HG03108 (cell line): ENCODE measurements around the gene HIVEP3.

ENCODE experiments used
- ATAC-seq: cut with Tn5 transposase; IDR thresholded peaks from one replicate; pipeline ENCODE4 v1.9.1; 2021; ENCODE audit warnings: moderate library complexity; ENCODE audit not compliant: unreplicated experiment

HIVEP3 gene

DNA sequence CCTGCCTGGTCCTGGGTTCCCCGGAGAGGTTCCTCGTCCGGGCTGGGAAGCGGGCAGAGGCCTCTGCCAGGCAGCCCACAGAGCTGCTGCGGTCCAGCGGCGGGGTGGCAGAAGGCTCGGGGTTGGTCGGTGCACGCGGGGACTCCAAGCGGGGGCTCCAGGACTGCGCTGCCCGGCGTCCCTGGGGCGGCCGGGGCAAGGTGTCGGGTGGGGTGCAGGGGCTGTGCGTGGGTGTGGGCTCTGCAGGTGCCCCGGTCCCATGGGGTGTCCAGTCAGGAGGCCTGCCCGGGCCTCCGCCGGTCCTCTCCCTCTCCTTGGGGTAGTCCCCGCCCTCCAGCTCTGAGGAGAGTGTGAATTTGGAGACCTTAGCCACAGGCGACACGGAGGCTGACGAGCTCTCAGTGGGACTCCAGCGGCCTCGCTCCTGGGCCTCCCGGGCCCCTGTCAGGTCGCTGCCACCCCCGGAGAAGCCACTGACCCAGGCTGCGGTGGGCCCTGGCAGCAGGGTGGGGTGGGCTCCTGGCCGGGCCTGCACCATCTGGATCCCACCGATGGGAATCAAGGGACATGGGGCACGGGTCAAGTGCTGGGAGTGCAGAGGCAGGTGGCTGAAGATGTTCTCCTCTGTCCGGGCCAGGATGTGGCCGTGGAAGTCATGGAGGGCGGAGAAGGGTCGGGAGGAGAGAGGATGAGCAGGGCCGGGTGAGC lies 408.0 kb downstream of the HIVEP3 start:
- ATAC-seq = no peak

DNA sequence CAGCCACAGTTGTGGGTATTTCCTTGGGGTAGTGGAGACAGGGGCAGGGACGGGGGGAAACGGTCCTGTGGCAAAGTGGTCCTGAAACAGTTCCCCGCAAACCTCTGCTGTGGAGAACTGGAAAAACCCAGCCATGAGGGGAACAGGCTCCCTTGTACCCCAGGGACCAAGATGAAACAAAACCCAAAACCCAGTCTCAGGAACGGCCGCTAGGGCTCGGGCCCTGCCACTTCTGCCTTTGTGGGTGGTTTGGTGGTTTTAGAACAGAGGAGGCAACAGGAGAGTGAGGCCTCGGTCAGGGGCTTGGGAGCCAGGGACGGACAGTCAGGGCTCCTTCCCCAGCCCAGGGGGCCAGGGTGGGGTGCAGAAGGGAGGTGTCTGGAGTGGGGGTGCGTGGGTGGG lies 409.5 kb downstream of the HIVEP3 start:
- ATAC-seq = peak; percentile 49

DNA sequence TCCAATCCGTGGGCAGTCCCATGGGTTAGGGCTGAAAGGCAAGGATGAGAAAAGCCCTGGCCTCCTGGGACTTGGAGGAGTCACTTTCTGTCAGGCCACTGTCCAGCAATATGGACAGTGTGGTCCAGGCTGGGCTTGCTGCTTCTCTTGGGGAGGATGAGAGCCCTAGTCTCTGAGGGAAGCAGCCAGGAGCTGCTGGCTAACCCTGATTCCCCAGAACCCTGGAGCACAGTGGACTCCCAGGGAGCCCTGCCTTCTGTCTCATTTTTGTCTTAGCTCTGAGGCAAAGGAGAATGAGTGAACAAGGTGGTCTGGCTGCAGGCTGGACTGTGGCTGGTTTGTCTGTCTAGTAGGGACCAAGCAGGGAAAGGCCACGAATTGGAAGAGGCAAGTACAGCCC lies 410.4 kb downstream of the HIVEP3 start:
- no peak for ATAC-seq

- no peak for ATAC-seq
Measured at GRCh38 chr1:41507836-41508235, 410.9 kb downstream of the HIVEP3 start.

GRCh38 chr1:41507110-41507720 lies 411.5 kb downstream of the HIVEP3 start:
- ATAC-seq = no peak

DNA sequence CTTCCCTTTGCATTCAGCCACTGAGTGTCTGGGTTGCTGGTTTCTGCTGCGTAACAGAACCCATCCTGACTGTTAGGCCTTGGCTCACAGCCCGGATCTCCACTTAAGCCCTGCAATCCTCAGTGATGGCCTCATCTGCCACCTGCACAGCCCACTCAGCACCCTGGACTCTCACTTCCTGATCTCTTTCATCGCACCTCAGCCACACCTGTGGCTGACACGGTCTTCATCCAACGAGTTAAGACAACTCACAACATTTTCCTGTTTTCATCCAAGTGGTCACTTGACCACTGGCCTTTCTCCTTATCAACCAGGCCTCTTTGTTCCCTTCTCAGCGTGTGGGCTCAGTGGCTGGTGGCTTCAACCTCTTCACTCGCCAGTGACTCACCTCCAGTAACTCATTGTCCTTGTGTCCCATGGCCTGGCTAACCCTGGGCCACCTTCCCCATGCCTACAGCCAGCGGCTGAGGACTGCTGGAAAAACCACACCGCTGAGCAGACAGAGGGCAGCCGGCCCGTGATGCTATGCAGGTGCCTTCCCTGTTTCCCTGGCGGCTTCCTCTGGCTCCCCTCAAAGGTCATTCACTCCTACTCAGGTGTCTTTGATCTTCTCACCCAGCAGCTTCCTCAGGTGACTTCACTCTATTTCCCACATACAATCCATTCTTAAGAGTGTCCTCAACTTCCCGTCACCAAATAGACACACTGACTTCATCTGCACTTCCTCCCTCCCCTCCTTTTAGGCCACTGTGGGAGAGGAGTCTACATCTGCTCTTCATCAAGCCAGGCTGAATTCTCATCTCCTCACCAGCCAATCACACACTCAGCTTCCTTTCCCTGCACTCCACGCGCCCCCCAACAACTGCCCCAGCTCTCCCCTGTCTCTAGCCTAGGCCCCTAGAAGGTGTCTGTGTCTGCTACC lies 414.3 kb downstream of the HIVEP3 start:
- ATAC-seq = no peak

- no peak for ATAC-seq
Measured at GRCh38 chr1:41503538-41504113, 415.1 kb downstream of the HIVEP3 start.

DNA sequence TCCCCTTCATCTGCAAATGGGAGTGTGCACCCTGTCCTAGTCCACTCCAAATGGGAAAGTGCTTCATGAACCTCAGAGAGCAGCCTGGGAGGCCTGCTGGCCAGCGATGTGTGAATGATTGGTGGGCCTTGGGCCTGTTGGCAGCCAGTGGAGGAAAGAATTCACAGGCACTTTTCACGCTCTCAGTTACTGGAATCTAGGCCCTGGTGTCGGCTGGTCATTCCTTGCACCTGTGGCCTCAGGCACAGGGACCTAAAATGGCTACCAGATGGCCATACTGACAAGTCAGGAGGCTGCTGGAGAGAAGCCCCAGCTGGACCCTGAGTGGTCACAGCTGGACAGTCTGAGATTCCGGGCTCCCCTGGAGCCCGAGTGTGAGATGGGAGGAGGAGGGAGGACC lies 415.8 kb downstream of the HIVEP3 start:
- no peak for ATAC-seq

DNA sequence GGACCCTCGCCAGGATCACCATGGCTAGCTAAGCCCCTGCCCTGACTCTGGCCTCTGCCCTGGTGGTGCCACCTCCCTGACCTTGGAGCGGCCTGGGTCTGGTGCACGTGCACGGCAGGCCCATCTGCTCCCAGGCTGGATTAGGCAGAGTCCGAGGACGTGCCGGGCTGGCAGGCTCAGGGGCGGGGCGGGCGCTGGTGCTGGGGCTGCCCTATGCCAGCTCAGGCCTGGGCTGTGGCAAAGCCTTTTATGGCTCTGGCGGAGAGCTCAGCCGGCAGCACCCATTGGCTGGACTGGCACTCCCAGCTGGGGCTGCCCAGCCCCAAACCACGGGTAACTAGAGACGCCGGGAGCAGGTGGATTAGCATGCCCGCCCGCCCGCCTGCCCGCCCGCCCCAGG lies 417.1 kb downstream of the HIVEP3 start:
- no peak for ATAC-seq

GRCh38 chr1:41500781-41501518 lies 417.8 kb downstream of the HIVEP3 start:
- no peak for ATAC-seq

GRCh38 chr1:41500378-41500777 lies 418.3 kb downstream of the HIVEP3 start:
- ATAC-seq = no peak

- ATAC-seq = no peak
Measured at GRCh38 chr1:41499591-41499990, 419.1 kb downstream of the HIVEP3 start.

DNA sequence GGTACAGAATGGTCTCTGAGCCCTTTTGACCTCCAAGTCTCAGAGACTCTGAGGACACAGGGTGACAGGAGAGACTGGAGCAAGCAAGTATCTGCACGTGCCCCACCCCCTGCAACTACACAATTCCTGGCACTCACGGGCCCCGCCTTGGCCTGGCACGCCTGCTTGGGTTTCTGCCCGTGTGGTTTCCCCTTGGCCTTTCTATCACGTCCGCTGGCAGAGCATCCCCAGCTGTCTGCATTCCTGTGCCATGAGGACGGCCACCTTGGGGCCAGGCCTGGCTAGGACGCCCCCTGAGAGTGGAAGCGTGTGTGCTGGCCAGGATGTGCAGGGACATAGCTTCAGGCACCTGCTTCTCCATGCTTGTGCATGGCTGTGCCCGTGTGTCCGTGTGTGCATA lies 419.9 kb downstream of the HIVEP3 start:
- ATAC-seq = no peak

- no peak for ATAC-seq
Measured at GRCh38 chr1:41498391-41498790, 420.3 kb downstream of the HIVEP3 start.

DNA sequence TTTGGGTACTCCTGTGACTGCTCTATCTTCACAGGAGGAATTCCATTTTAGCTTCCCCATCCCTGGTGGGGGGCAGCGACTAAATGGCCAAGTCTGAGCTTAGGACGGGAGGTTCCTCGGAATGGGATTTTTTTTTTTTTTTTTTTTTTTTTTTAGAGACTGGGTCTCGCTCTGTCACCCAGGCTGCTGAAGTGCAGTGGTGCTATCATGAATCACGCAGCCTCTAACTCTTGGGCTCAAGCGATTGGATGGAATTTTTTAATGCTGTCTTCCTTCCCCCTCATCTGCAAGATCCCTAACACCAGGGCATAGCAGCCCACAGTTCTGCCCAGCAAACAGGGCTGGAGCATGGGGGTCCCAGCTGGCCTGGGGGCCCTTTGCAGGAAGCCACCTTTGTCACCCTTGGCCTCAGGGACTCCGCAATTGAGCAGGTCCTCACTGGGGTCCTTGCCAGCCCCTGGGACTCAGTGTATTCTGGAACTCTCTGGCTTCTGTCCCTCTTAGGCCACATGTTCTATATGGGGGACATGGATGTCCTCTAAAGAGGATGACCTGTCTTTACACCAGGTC lies 421.2 kb downstream of the HIVEP3 start:
- ATAC-seq = no peak

DNA sequence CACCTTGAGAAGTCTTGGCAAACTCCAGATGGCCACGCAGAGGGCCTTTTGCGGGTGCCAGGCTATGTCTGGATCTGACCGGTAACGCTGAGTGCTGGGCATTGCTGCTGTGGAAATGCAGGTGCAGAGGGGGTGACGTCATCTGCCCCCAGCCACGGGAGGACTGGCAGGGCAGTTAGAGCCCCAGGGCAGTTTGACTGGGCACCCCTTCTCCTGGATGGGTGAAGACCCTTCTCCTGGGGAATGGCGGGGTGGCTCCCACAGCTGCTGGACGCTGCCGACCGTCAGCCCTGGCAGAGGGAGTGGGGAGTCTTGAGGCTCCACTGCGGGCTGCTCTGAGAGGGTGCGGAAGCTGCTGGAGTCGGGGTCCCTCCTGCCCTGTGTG lies 421.7 kb downstream of the HIVEP3 start:
- ATAC-seq = no peak

DNA sequence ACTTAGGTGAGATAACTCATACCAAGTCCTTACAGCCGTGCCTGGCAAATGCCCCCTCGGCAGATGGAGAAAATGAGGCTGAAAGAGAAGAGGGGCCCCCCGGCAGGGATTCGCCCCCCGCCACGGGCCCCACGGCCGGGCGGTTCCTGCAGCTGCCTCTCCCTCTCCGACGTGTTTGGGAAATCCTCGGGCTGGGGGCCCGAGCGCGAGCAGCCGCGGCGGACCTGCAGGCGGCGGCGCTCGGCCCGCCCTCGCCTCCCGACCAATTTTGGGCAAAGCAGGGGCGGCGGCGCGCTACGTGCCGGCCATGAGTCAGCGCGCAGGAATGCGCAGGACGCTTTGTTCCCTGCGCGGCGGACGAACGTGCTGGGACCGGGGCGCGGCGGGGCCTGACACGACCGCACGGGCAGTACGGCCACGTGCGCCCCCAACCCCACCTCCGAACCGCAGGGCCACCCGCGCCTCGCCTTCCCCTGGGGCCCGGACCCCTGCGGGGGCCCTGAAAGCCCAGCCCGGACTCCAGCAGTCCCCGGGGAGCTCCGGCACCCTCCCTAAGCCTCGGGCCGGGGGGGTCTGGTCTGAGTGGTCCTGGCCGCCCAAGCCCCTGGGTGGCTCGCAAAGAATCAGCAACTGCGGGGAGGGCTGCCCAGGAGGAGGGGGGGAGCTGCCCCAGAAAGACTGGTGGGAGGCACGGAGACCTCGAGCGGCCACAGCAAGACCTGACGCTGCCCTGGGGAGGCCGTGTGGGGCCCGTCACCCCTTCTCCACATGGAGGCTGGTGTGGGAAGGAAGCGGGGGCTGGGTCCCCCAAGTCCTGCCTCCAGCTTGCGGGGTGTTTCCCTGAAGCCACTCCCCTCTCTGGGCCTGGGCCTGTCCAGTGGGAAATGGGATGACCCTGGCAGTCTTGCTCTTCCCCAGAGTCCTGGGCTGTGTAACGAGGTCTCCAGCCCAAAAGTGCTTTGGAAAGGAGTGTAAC lies 422.4 kb downstream of the HIVEP3 start:
- ATAC-seq = no peak

DNA sequence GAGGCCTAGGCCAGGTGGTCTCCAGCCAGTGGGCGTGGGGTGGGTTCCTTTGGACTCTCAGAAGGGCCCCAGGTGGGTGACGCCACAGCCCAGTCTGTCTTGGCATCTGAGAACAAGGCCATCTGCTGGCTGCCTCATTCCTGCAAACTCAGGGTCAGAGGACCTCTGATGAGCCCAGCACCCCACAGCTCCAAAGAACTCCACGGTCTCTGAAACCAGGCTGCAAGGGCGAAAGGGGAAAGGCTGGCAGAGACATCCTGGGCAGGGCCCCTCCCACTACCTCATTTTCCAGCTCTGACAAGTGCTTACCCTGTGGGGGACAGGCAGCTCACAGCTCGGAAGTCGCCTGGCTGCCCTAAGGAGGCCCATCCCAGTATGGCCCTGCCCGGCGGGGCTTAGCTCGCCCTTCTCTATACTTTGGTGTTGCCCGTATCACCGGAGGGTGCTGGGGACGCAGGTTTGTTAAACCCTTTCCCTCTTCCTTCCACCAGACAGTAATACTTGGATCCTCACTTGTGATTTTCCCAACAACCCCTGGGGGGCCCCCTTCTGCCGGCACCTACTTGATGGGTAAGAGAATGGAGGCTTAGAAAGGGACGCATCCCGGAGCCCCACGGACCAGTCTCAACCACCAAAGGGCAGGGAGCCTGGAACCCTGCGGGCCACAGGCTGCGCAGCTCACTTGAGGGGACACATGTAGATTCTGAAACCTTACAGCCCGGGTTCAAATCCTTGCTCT lies 423.3 kb downstream of the HIVEP3 start:
- no peak for ATAC-seq
